Islet precursor cell (in vitro differentiated cells): Measurements from ENCODE around the gene ZCCHC12.

Experiments
- DNase-seq: peaks from one replicate; pipeline ENCODE4 v3.0.0-alpha.2; 2018

Gene ZCCHC12

GRCh38 chrX:118872102-118872566, 48.5 kb downstream of the ZCCHC12 start:
- DNase-seq: no peak
